ENCODE data around the gene KCNQ1OT1.

Gene KCNQ1OT1

GRCh38 chr11:2582351-2582945 lies 117.3 kb downstream of the KCNQ1OT1 start:
- no peak for DNase-seq (ENCODE audit: low read depth)

- no peak for DNase-seq (ENCODE audit: low read depth)
These were observed 117.9 kb downstream of the KCNQ1OT1 start for GRCh38 chr11:2581931-2582350.

- DNase-seq (ENCODE audit: low read depth), result no peak
These were observed 118.5 kb downstream of the KCNQ1OT1 start for GRCh38 chr11:2581151-2581930.

GRCh38 chr11:2580571-2581001 lies 119.2 kb downstream of the KCNQ1OT1 start:
- DNase-seq (ENCODE audit: low read depth), result no peak

- no peak for DNase-seq (ENCODE audit: low read depth)
These were observed 119.8 kb downstream of the KCNQ1OT1 start for GRCh38 chr11:2580061-2580421.

GRCh38 chr11:2579315-2580060 lies 120.3 kb downstream of the KCNQ1OT1 start:
- no peak for DNase-seq (ENCODE audit: low read depth)

- DNase-seq (ENCODE audit: low read depth), result no peak
These were observed 120.9 kb downstream of the KCNQ1OT1 start for GRCh38 chr11:2578929-2579270.

GRCh38 chr11:2577991-2578928 lies 121.5 kb downstream of the KCNQ1OT1 start:
- no peak for DNase-seq (ENCODE audit: low read depth)

- DNase-seq (ENCODE audit: low read depth), result no peak
These were observed 122.5 kb downstream of the KCNQ1OT1 start for GRCh38 chr11:2577031-2577990.

- DNase-seq (ENCODE audit: low read depth), result no peak
These were observed 123.2 kb downstream of the KCNQ1OT1 start for GRCh38 chr11:2576549-2576948.

- DNase-seq (ENCODE audit: low read depth), result no peak
These were observed 123.7 kb downstream of the KCNQ1OT1 start for GRCh38 chr11:2576111-2576510.

GRCh38 chr11:2575591-2576051 lies 124.2 kb downstream of the KCNQ1OT1 start:
- no peak for DNase-seq (ENCODE audit: low read depth)

- DNase-seq (ENCODE audit: low read depth), result no peak
These were observed 125.0 kb downstream of the KCNQ1OT1 start for GRCh38 chr11:2574553-2575535.

GRCh38 chr11:2574043-2574552 lies 125.7 kb downstream of the KCNQ1OT1 start:
- DNase-seq (ENCODE audit: low read depth), result no peak

GRCh38 chr11:2573240-2574042 lies 126.4 kb downstream of the KCNQ1OT1 start:
- no peak for DNase-seq (ENCODE audit: low read depth)

- no peak for DNase-seq (ENCODE audit: low read depth)
These were observed 127.1 kb downstream of the KCNQ1OT1 start for GRCh38 chr11:2572491-2573239.

GRCh38 chr11:2571598-2572281 lies 128.1 kb downstream of the KCNQ1OT1 start:
- no peak for DNase-seq (ENCODE audit: low read depth)
